T-helper 22 cell (primary cell): ENCODE data around the gene CAT.
"Not testable (repeated sequence)": the region's sequence is repeated elsewhere in the genome, so short reads cannot be mapped to it uniquely, and the experiment has no call there.

Experiments used
- DNase-seq: peaks from one replicate; pipeline ENCODE4 v3.0.0-alpha.2; 2020; ENCODE audit warnings: low read depth

The CAT gene

DNA sequence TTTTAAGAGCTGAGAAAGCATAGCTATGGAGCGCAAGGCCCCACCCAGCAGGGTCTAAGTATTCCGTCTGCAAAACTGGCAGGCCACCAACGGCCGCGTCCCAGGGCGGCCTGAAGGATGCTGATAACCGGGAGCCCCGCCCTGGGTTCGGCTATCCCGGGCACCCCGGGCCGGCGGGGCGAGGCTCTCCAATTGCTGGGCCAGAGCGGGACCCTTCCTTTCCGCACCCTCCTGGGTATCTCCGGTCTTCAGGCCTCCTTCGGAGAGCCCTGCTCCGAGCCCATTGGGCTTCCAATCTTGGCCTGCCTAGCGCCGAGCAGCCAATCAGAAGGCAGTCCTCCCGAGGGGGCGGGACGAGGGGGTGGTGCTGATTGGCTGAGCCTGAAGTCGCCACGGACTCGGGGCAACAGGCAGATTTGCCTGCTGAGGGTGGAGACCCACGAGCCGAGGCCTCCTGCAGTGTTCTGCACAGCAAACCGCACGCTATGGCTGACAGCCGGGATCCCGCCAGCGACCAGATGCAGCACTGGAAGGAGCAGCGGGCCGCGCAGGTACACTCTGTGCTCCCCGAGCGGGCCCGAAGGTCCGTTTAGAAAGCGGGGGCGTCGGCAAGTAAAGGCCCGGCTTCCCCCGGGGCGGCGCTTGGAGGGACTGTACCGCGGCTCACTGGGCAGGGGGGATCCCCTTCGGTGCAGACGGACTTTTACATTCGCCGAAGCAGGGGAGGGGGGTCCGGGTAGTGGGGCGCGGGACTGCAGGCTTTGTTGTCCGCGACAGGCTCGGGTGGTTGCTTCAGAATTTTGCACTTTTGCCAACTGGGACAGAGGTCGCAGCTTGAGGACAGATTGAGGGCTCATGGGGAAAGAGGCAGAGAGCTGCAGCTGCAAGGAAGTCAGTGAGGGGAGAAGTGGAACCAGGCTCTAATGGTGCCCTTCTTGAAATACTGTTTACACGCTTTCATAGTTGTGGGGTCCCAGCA is at the start of gene CAT:
Gene CAT, plus strand, starts transcription at position 406 of the 979 bp plus-strand sequence. Its CDS starts 80 bp downstream, at position 486.
- DNase-seq: peak; percentile 93

- DNase-seq: no peak
These were observed 43.9 kb upstream of the CAT start for GRCh38 chr11:34394771-34395300.

DNA sequence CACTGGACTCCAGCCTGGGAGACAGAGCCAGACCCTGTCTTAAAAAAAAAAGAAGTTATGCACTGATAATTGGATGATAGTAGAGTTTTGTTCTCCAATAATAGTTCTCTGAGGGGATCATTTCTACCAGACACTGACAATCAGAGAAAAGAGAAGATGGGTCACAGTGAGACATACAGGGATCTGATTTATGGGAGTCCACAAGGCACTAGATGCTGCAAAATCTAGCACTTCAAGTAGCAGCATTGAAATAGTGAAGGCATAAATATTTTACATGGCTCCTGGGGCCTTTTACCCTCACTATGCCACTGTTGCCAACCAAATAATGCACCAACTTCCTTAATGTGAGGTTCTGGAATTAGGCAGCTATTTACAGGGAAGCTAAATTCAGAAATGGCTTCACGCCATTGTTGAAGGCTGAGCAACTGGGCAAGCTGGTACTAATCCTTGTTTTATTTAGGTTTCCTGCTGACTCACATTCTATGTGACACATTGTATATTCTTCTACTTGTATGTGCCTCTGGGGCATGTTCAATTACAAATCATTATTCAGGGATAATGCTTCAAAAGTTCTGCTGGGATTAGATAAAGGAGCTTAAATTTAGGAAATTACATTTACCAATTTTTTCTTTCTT is 42.7 kb upstream of the CAT start:
- no peak for DNase-seq

DNA sequence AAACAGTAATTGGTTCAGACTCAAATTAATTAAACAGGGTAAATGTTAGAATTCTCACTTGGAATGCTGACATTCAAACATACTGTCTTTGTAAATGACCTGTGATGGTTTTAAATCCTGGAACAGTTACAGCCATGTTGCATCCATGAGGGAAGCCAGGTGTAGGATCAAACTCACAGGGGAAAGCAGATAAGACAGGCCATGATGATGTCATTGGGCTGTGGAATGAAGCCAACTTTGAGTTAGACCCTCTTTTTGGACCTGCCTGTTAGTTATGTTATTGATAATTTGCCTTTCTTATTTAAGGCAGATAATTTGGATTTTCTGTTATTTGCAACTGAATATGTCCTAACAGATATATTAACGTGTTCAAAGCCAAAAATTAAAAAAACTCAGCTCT is 41.6 kb upstream of the CAT start:
- no peak for DNase-seq

- no peak for DNase-seq
These were observed 40.9 kb upstream of the CAT start for GRCh38 chr11:34397811-34398210.

- no peak for DNase-seq
These were observed 35.3 kb upstream of the CAT start for GRCh38 chr11:34403431-34403830.

DNA sequence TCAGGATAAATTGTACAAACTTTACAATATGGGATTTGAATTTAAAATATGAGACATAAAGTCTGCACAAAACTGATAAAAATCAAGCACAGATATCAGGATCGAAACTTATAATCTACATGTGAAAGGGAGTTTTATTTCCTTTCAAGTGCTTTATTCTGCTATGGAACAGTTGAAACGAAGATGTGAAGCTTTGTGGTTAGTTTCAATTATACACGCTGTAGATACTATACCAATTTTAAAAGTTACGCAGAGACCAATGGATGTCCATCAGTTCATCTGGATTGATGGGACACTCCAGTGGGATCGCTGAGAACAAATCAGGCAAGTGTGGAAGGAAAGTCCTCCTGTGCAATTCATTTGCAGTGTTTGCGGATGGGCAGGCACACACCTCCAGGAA is 34.5 kb upstream of the CAT start:
- no peak for DNase-seq

GRCh38 chr11:34405079-34405858 is 33.5 kb upstream of the CAT start:
- no peak for DNase-seq

DNA sequence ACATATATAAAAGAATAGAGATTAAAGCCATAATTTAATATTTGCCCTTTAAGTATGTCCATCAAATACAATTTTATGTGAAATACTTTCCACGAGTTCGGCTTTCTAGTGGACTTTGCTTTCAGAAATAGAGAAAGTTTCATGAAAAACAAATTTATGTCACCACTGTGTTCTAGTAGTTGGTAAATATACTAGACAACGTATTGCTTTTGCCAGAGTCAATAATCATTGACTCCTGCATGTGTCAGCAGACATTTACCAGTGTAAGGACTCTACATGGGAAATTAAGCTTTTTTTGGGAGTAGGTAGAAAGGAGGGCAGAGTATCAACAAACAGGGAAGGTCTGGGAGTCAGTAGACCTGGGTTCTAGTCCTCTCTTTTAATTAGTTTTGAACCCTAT is 32.3 kb upstream of the CAT start:
- DNase-seq: no peak

GRCh38 chr11:34407121-34407813 is 31.5 kb upstream of the CAT start:
- no peak for DNase-seq

DNA sequence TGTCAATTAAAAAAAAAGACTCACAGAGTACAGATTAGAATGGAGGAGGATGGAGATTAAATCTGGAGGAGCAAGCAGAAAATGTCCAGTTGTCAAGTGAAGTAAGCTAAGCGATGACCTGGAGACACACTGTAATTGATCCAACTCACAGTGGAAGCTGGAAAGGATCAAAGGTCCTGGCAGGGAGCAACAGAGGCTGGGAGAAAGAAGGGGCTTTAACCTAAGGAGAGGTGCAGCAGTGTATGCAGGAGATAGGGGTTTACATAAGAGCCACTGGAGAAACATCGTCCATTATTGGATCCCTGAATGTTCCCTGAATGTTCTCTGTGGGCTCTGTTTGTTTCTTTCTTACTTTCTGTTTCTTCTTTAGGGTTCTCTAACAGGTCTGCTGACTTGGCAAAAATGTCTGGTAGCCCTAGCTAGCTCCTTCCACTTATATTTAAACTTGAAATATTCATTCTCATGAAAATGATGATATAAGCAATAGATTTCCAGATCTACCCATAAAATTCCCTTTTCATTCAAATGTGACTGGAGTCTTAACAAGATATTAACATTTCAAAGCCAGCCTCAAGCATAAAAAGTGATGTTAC is 30.1 kb upstream of the CAT start:
- no peak for DNase-seq

DNA sequence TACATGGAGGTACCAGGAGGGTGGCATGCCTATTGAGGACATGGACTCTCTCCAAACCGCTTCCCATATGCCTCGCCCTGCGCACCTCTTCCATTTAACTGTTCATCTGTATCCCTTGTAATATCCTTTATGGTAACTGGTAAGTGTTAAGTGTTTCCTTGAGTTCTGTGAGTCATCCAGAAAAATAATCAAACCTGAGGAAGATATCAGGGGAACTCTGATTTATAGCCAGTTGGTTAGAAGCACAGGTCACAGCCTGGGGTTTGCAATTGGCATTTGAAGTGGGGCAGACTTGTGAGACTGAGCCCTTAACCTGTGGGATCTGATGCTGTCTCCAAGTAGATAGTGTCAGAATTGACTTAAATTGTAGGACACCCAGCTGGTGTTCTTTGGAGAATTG is 27.6 kb upstream of the CAT start:
- no peak for DNase-seq

DNA sequence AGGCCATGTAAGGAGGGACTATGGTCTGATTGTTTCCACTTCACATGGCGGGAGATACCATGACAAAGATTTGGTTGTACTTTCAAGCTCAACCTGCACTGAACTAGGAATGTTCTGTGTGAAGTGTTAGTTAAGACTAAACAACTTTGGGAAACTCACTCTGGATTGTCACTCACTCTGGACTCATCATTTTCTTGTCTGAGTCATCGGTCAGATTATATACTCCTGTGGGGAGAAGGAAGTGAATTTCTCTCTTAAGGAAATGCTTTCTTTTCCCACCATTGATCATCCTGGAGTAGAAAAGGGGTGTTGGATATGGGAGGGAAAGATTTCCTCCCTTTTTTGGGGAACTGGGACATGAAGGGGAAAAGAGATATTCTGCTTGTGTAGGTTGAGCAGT is 26.9 kb upstream of the CAT start:
- no peak for DNase-seq

GRCh38 chr11:34413263-34413662 is 25.5 kb upstream of the CAT start:
- DNase-seq: no peak

DNA sequence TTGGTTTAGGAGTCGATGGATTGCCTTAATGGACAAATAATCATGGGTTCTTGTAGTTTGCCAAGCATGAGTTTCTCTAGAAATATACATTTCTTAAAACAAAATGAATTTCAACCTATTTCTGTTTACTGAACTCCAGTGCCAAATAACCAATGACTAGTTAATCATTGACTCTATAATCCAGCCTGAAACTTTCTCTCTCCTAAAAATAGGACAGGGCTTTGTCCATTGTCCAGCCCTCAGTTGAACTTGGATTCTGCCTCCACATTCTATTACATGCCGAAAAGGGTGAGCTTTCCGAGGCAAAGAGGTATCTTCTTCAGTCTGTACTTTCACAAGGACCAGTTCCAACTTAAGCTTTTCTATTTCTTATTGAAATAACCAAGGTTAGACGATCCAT is 23.2 kb upstream of the CAT start:
- no peak for DNase-seq

DNA sequence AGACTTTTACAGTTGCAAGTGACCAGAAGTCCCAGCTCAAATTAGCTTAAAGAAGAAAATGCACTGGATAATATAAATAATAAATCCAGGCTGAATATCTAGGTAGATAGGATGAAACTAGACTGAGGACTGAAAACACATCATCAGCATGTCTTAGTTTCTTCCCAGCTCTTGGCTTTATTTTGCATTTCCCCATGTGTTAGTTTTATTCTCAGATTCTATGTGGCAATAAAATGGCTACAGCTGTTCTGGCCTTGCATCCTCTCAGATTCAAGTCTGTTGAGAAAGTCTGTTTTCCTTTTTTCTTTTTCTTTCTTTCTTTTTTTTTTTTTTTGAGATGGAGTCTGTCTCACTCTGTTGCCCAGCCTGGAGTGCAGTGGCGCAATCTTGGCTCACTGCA is 22.6 kb upstream of the CAT start:
- DNase-seq: no peak

DNA sequence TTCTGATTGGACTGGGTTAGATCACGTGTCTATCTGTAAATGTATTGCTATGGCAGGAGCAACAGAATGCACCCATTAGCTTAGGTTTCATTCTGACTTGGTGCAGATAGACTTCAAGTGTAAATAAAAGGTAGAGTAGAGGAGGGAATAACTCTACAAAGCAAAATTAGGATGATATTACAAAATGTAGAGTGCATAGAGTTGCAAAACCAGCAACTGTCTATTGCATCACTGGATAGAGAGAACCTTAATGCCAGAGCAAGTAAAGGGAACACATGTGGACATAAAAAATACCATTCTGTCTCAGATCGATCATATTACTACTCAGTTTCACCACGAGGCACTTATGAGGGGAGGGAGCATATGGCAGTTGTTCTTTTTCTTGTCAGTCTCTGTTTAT is 22.0 kb upstream of the CAT start:
- no peak for DNase-seq

- DNase-seq: no peak
These were observed 21.5 kb upstream of the CAT start for GRCh38 chr11:34417202-34417601.

- DNase-seq: no peak
These were observed 19.6 kb upstream of the CAT start for GRCh38 chr11:34419158-34419557.

GRCh38 chr11:34423300-34423699 is 15.4 kb upstream of the CAT start:
- DNase-seq: no peak

DNA sequence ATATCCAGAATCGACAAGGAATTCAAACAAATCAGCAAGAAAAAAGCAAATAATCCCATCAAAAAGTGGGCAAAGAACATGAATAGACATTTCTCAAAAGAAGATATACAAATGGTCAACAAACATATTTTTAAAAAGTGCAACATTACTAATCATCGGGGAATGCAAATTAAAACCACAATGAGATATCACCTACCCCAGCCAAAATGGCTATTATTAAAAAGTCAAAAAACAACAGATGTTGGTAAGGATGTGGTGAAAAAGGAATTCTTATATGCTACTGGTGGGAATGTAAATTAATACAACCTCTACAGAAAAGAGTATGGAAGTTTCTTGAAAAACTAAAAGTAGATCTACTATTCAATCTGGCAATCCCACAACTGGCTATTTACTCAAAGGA is 13.9 kb upstream of the CAT start:
- not testable (repeated sequence) for DNase-seq
